ENCODE results near the gene LIMA1.
"Not testable (repeated sequence)": the region's sequence is repeated elsewhere in the genome, so short reads cannot be mapped to it uniquely, and the experiment has no call there.

The LIMA1 gene

GRCh38 chr12:50283229-50283923 lies at the start of gene LIMA1:
Gene LIMA1 (minus strand): TSS chr12:50283520. CDS start chr12:50248751, 34,769 bp downstream.
- DNase-seq (ENCODE audit: extremely low spot score) = peak; percentile 97
- CTCF ChIA-PET = interaction anchor here (0.8 to 1.1 kb wide), 3 partner anchors 31 to 171 kb away, joined by 3 read pairs; partner anchors contain the start of gene COX14
- no peak for TF ChIP-seq CTBP1 (IDR thresholded peaks at IDR 0.05; ENCODE audit: borderline replicate concordance)
- TF ChIP-seq FOXK2 (IDR thresholded peaks at IDR 0.05) = no peak
- no peak for TF ChIP-seq NFRKB (IDR thresholded peaks at IDR 0.05)
- TF ChIP-seq L3MBTL2 (conservative IDR thresholded peaks at IDR 0.05) = peak; percentile 82
- no peak for TF ChIP-seq FOXA1 (IDR thresholded peaks at IDR 0.05)
- TF ChIP-seq BHLHE40 (IDR thresholded peaks at IDR 0.05; ENCODE audit: borderline replicate concordance) = no peak
- TF ChIP-seq SUZ12 (IDR thresholded peaks at IDR 0.05) = no peak
- POLR2A ChIA-PET = interaction anchor here (0.6 to 2.4 kb wide), 18 partner anchors 8 to 272 kb away, joined by 3 to 25 read pairs (median 4); partner anchors contain the start of gene COX14

GRCh38 chr12:50331745-50332144 lies 48.4 kb upstream of the LIMA1 start:
- no peak for TF ChIP-seq ELF4 (IDR thresholded peaks at IDR 0.05)
- TF ChIP-seq FOXM1 (IDR thresholded peaks at IDR 0.05; ENCODE audit: borderline replicate concordance) = no peak
- TF ChIP-seq FOXK2 (IDR thresholded peaks at IDR 0.05) = no peak
- TF ChIP-seq SP1 (IDR thresholded peaks at IDR 0.05) = no peak
- TF ChIP-seq L3MBTL2 (conservative IDR thresholded peaks at IDR 0.05) = no peak
- TF ChIP-seq BHLHE40 (IDR thresholded peaks at IDR 0.05; ENCODE audit: borderline replicate concordance) = no peak
- TF ChIP-seq FOXA1 (IDR thresholded peaks at IDR 0.05) = no peak
- TF ChIP-seq LEF1 (IDR thresholded peaks at IDR 0.05; ENCODE audit: borderline replicate concordance) = no peak
- no peak for TF ChIP-seq TARDBP (IDR thresholded peaks at IDR 0.05)
- TF ChIP-seq ZNF384 (IDR thresholded peaks at IDR 0.05) = no peak
- TF ChIP-seq HDGF (IDR thresholded peaks at IDR 0.05; ENCODE audit: borderline replicate concordance) = no peak
- TF ChIP-seq SUZ12 (IDR thresholded peaks at IDR 0.05) = no peak
- no peak for TF ChIP-seq PKNOX1 (IDR thresholded peaks at IDR 0.05)
- no peak for TF ChIP-seq ARNT (IDR thresholded peaks at IDR 0.05)
- TF ChIP-seq CTBP1 (IDR thresholded peaks at IDR 0.05; ENCODE audit: borderline replicate concordance) = no peak
- TF ChIP-seq NFRKB (IDR thresholded peaks at IDR 0.05) = no peak
- ChIA-PET CTCF (interaction anchor here (1.0 kb wide), 1 partner anchor 17 kb away, joined by 4 read pairs; no protein-coding TSS in a partner anchor), POLR2A (no interaction called here)
- DNase-seq (ENCODE audit: extremely low spot score) = no peak

- CTCF ChIA-PET = interaction anchor here (0.7 kb wide), 1 partner anchor 224 kb away, joined by 3 read pairs; no protein-coding TSS in a partner anchor
- DNase-seq (ENCODE audit: extremely low spot score); POLR2A ChIA-PET: not testable (repeated sequence)
Observed at GRCh38 chr12:50328664-50329063, 45.3 kb upstream of the LIMA1 start.

GRCh38 chr12:50326590-50327284 lies 43.4 kb upstream of the LIMA1 start:
- no peak for TF ChIP-seq ARNT (IDR thresholded peaks at IDR 0.05)
- no peak for TF ChIP-seq BHLHE40 (IDR thresholded peaks at IDR 0.05; ENCODE audit: borderline replicate concordance)
- no peak for TF ChIP-seq PKNOX1 (IDR thresholded peaks at IDR 0.05)
- no peak for TF ChIP-seq FOXA1 (IDR thresholded peaks at IDR 0.05)
- no peak for TF ChIP-seq ZNF384 (IDR thresholded peaks at IDR 0.05)
- CTCF ChIA-PET = no interaction called here
- DNase-seq (ENCODE audit: extremely low spot score) = no peak
- POLR2A ChIA-PET = no interaction called here

- ChIA-PET POLR2A (no interaction called here), CTCF (no interaction called here)
- no peak for DNase-seq (ENCODE audit: extremely low spot score)
- TF ChIP-seq ZNF384 (IDR thresholded peaks at IDR 0.05) (no peak), LEF1 (IDR thresholded peaks at IDR 0.05; ENCODE audit: borderline replicate concordance) (no peak), FOXK2 (IDR thresholded peaks at IDR 0.05) (no peak)
Observed at GRCh38 chr12:50325890-50326391, 42.6 kb upstream of the LIMA1 start.

GRCh38 chr12:50324770-50325169 lies 41.5 kb upstream of the LIMA1 start:
- DNase-seq (ENCODE audit: extremely low spot score); POLR2A ChIA-PET; CTCF ChIA-PET: not testable (repeated sequence)

- DNase-seq (ENCODE audit: extremely low spot score); POLR2A ChIA-PET; CTCF ChIA-PET: not testable (repeated sequence)
Observed at GRCh38 chr12:50324077-50324476, 40.8 kb upstream of the LIMA1 start.

GRCh38 chr12:50322206-50322605 lies 38.9 kb upstream of the LIMA1 start:
- no peak for TF ChIP-seq ZNF384 (IDR thresholded peaks at IDR 0.05)
- TF ChIP-seq FOXM1 (IDR thresholded peaks at IDR 0.05; ENCODE audit: borderline replicate concordance) = no peak
- no peak for TF ChIP-seq FOXA1 (IDR thresholded peaks at IDR 0.05)
- TF ChIP-seq NFRKB (IDR thresholded peaks at IDR 0.05) = no peak
- TF ChIP-seq SP1 (IDR thresholded peaks at IDR 0.05) = no peak
- TF ChIP-seq FOXK2 (IDR thresholded peaks at IDR 0.05) = no peak
- TF ChIP-seq SUZ12 (IDR thresholded peaks at IDR 0.05) = no peak
- POLR2A ChIA-PET = no interaction called here
- DNase-seq (ENCODE audit: extremely low spot score) = no peak
- CTCF ChIA-PET = interaction anchor here (0.6 kb wide), 1 partner anchor 118 kb away, joined by 4 read pairs; no protein-coding TSS in a partner anchor

Data from HEK293T (cell line).